WTC11 (cell line): ENCODE data around the gene ZNF205.

ENCODE experiments used
- ESRRA ChIP-seq: sonication (generic); formaldehyde crosslinking; IDR thresholded peaks from 2 replicates; pipeline ENCODE4 v1.8.1; 2022; ENCODE audit warnings: mild to moderate bottlenecking, missing genetic modification reagents, borderline replicate concordance
- NR2C2 ChIP-seq: sonication (generic); formaldehyde crosslinking; IDR thresholded peaks from 2 replicates; pipeline ENCODE4 v1.8.0; 2022; ENCODE audit warnings: mild to moderate bottlenecking, missing genetic modification reagents
- TF ChIP-seq, protein P1 (sequence below): fragments of 200-600 bp; IDR thresholded peaks from 2 replicates; pipeline ENCODE4 v1.8.0; 2022; ENCODE audit warnings: antibody characterized with exemption
- TF ChIP-seq, protein P2 (sequence below): sonication (generic); formaldehyde crosslinking; IDR thresholded peaks from 2 replicates; pipeline ENCODE4 v1.8.1; 2022; ENCODE audit warnings: low read depth, mild to moderate bottlenecking, moderate library complexity, missing genetic modification reagents, borderline replicate concordance
- TF ChIP-seq, protein P3 (sequence below): sonication (generic); formaldehyde crosslinking; IDR thresholded peaks from 2 replicates; pipeline ENCODE4 v1.8.0; 2022; ENCODE audit warnings: mild to moderate bottlenecking, missing genetic modification reagents
- TF ChIP-seq, protein P4 (sequence below): sonication (generic); formaldehyde crosslinking; IDR thresholded peaks from 2 replicates; pipeline ENCODE4 v1.8.0; 2022; ENCODE audit warnings: mild to moderate bottlenecking, missing genetic modification reagents
- TF ChIP-seq, protein P5 (sequence below): sonication (generic); formaldehyde crosslinking; IDR thresholded peaks from 2 replicates; pipeline ENCODE4 v1.8.0; 2022; ENCODE audit warnings: mild to moderate bottlenecking, missing genetic modification reagents
- TF ChIP-seq, protein P6 (sequence below): sonication (generic); formaldehyde crosslinking; IDR thresholded peaks from 2 replicates; pipeline ENCODE4 v1.8.1; 2023; ENCODE audit warnings: mild to moderate bottlenecking, missing genetic modification reagents
- TF ChIP-seq, protein P7 (sequence below): sonication (generic); formaldehyde crosslinking; IDR thresholded peaks from 2 replicates; pipeline ENCODE4 v1.8.1; 2023; ENCODE audit warnings: mild to moderate bottlenecking, missing genetic modification reagents, moderate library complexity

DNA sequence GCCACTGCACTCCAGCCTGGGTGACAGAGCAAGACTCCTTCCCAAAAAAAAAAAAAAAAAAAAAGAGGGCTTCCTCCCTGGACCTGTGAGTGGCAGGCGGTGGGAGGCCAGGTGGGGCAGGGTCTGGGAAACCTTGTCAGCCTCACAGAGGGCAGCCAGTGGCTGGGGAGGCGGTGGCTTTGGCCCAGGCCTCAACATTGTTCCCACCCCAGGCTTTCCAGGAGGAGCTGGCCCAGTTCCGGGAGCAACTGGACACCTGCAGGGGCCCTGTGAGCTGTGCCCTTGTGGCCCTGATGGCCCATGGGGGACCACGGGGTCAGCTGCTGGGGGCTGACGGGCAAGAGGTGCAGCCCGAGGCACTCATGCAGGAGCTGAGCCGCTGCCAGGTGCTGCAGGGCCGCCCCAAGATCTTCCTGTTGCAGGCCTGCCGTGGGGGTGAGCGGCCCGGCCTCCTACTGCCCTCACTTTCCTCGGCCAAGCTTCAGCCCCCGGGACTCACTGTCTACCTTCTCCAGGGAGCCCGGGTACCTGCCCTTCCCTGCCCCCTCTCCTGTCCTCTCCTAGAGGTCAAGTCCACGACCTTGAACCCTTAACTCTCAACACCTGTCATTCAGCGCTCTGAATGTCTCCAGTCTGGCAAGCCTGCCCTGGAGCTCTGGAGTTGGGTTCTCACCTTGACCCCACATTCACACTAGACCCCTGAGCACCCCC, 34.8 kb downstream of the ZNF205 start:
- TF ChIP-seq, protein P1, sequence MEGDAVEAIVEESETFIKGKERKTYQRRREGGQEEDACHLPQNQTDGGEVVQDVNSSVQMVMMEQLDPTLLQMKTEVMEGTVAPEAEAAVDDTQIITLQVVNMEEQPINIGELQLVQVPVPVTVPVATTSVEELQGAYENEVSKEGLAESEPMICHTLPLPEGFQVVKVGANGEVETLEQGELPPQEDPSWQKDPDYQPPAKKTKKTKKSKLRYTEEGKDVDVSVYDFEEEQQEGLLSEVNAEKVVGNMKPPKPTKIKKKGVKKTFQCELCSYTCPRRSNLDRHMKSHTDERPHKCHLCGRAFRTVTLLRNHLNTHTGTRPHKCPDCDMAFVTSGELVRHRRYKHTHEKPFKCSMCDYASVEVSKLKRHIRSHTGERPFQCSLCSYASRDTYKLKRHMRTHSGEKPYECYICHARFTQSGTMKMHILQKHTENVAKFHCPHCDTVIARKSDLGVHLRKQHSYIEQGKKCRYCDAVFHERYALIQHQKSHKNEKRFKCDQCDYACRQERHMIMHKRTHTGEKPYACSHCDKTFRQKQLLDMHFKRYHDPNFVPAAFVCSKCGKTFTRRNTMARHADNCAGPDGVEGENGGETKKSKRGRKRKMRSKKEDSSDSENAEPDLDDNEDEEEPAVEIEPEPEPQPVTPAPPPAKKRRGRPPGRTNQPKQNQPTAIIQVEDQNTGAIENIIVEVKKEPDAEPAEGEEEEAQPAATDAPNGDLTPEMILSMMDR: no peak
- TF ChIP-seq, protein P2, sequence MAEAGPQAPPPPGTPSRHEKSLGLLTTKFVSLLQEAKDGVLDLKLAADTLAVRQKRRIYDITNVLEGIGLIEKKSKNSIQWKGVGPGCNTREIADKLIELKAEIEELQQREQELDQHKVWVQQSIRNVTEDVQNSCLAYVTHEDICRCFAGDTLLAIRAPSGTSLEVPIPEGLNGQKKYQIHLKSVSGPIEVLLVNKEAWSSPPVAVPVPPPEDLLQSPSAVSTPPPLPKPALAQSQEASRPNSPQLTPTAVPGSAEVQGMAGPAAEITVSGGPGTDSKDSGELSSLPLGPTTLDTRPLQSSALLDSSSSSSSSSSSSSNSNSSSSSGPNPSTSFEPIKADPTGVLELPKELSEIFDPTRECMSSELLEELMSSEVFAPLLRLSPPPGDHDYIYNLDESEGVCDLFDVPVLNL (CRISPR knock-in tag): no peak
- TF ChIP-seq, protein P3, sequence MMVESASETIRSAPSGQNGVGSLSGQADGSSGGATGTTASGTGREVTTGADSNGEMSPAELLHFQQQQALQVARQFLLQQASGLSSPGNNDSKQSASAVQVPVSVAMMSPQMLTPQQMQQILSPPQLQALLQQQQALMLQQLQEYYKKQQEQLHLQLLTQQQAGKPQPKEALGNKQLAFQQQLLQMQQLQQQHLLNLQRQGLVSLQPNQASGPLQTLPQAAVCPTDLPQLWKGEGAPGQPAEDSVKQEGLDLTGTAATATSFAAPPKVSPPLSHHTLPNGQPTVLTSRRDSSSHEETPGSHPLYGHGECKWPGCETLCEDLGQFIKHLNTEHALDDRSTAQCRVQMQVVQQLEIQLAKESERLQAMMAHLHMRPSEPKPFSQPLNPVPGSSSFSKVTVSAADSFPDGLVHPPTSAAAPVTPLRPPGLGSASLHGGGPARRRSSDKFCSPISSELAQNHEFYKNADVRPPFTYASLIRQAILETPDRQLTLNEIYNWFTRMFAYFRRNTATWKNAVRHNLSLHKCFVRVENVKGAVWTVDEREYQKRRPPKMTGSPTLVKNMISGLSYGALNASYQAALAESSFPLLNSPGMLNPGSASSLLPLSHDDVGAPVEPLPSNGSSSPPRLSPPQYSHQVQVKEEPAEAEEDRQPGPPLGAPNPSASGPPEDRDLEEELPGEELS: no peak
- TF ChIP-seq, protein P4, sequence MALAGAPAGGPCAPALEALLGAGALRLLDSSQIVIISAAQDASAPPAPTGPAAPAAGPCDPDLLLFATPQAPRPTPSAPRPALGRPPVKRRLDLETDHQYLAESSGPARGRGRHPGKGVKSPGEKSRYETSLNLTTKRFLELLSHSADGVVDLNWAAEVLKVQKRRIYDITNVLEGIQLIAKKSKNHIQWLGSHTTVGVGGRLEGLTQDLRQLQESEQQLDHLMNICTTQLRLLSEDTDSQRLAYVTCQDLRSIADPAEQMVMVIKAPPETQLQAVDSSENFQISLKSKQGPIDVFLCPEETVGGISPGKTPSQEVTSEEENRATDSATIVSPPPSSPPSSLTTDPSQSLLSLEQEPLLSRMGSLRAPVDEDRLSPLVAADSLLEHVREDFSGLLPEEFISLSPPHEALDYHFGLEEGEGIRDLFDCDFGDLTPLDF: no peak
- TF ChIP-seq ESRRA (CRISPR knock-in tag) (no peak), NR2C2 (CRISPR knock-in tag) (no peak)
- TF ChIP-seq, protein P5, sequence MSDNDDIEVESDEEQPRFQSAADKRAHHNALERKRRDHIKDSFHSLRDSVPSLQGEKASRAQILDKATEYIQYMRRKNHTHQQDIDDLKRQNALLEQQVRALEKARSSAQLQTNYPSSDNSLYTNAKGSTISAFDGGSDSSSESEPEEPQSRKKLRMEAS (CRISPR knock-in tag): no peak
- TF ChIP-seq, protein P6, sequence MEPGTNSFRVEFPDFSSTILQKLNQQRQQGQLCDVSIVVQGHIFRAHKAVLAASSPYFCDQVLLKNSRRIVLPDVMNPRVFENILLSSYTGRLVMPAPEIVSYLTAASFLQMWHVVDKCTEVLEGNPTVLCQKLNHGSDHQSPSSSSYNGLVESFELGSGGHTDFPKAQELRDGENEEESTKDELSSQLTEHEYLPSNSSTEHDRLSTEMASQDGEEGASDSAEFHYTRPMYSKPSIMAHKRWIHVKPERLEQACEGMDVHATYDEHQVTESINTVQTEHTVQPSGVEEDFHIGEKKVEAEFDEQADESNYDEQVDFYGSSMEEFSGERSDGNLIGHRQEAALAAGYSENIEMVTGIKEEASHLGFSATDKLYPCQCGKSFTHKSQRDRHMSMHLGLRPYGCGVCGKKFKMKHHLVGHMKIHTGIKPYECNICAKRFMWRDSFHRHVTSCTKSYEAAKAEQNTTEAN (CRISPR knock-in tag): no peak
- TF ChIP-seq, protein P7, sequence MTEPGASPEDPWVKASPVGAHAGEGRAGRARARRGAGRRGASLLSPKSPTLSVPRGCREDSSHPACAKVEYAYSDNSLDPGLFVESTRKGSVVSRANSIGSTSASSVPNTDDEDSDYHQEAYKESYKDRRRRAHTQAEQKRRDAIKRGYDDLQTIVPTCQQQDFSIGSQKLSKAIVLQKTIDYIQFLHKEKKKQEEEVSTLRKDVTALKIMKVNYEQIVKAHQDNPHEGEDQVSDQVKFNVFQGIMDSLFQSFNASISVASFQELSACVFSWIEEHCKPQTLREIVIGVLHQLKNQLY (CRISPR knock-in tag): no peak
